MM.1S (cell line): ENCODE results near the gene ATXN10.
A peak's percentile ranks its signal among the peaks of the same experiment; 100 is the strongest.

Experiments used
- DNase-seq: peaks from one replicate; pipeline ENCODE4 v3.0.0-alpha.2; 2015
- H2AFZ ChIP-seq: fragments of 300-600 bp; sonication (generic); 2 replicates; pipeline ENCODE4 v1.6.0; 2016; ENCODE audit warnings: antibody characterized with exemption, low read length
- H3F3A ChIP-seq: fragments of 300-600 bp; sonication (generic); 2 replicates; pipeline ENCODE4 v1.6.1; 2016; ENCODE audit warnings: mild to moderate bottlenecking, antibody characterized with exemption, low read length, moderate library complexity, mixed read lengths; ENCODE audit not compliant: insufficient read depth
- H3K27ac ChIP-seq: fragments of 300-600 bp; sonication (generic); 2 replicates; pipeline ENCODE4 v1.5.1; 2016; ENCODE audit warnings: mild to moderate bottlenecking, low read length
- H3K27me3 ChIP-seq: fragments of 300-600 bp; sonication (generic); replicated peaks from 2 replicates; pipeline ENCODE4 v1.6.0; 2016; ENCODE audit warnings: low read length; ENCODE audit not compliant: insufficient read depth
- H3K36me3 ChIP-seq: fragments of 300-600 bp; sonication (generic); replicated peaks from 2 replicates; pipeline ENCODE4 v1.6.1; 2016; ENCODE audit warnings: mild to moderate bottlenecking, low read length, mixed read lengths; ENCODE audit not compliant: insufficient read depth
- H3K4me1 ChIP-seq: fragments of 300-600 bp; sonication (generic); 2 replicates; pipeline ENCODE4 v1.6.1; 2016; ENCODE audit warnings: low read length, mixed read lengths
- H3K4me2 ChIP-seq: fragments of 300-600 bp; sonication (generic); 2 replicates; pipeline ENCODE4 v1.6.0; 2016; ENCODE audit warnings: low read depth, low read length
- H3K4me3 ChIP-seq: fragments of 300-600 bp; sonication (generic); 2 replicates; pipeline ENCODE4 v1.5.1; 2016; ENCODE audit warnings: low read length, mixed read lengths
- H3K79me2 ChIP-seq: fragments of 300-600 bp; sonication (generic); 2 replicates; pipeline ENCODE4 v1.6.1; 2016; ENCODE audit warnings: mixed run types, low read length, mixed read lengths
- H3K9ac ChIP-seq: fragments of 300-600 bp; sonication (generic); 2 replicates; pipeline ENCODE4 v1.6.1; 2016; ENCODE audit warnings: low read length, mixed read lengths
- H3K9me2 ChIP-seq: fragments of 300-600 bp; sonication (generic); replicated peaks from 2 replicates; pipeline ENCODE4 v1.6.1; 2016; ENCODE audit warnings: mild to moderate bottlenecking, low read length, mixed read lengths; ENCODE audit not compliant: insufficient read depth
- H3K9me3 ChIP-seq: fragments of 300-600 bp; sonication (generic); replicated peaks from 2 replicates; pipeline ENCODE4 v1.6.1; 2016; ENCODE audit warnings: mild to moderate bottlenecking, low read length, mixed read lengths; ENCODE audit not compliant: insufficient read depth
- H4K20me1 ChIP-seq: fragments of 300-600 bp; sonication (generic); 2 replicates; pipeline ENCODE4 v1.6.1; 2016; ENCODE audit warnings: mild to moderate bottlenecking, low read length, moderate library complexity, mixed read lengths; ENCODE audit not compliant: insufficient read depth
- CTCF ChIP-seq: fragments of 300-600 bp; sonication (generic); IDR thresholded peaks from 2 replicates; pipeline ENCODE4 v1.5.1; 2016; ENCODE audit warnings: antibody characterized with exemption, low read length, mixed read lengths
- EZH2 ChIP-seq: fragments of 300-600 bp; sonication (generic); optimal IDR thresholded peaks from 2 replicates; pipeline ENCODE3; 2017; ENCODE audit warnings: low read depth, mild to moderate bottlenecking, antibody characterized with exemption, low read length, mixed read lengths
- EZH2phosphoT487 ChIP-seq: fragments of 300-600 bp; sonication (generic); IDR thresholded peaks from 2 replicates; pipeline ENCODE4 v1.6.1; 2018; ENCODE audit warnings: antibody characterized with exemption, low read length

ATXN10 gene

DNA sequence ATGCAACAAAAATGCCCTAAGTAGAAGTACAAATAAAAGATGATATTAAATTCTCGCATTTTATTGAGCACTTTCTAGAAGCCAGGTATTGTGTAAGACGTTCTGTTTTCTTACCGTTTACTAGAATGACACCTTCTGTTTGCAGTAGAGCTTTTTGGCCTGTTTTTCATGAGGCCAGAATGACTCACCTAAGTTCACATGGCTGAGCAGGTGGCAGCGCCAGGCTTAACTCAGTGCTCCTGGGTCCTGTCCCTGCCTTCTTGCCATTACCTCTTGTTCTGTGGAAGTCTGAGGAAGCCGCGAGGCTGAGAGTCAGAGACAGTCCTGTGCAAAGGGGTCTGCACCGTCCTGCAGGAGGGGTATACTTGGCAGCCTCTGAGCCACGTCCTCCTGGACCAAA is 113.8 kb downstream of the ATXN10 start:
- Histone ChIP-seq H3K9me2 (no peaks in the 10 kb centered on the region), H3K27me3 (no peaks in the 10 kb centered on the region), H2AFZ (no peak overlapping the region), H3K4me1 (peaks cover 33% of the 10 kb centered on the region), H3K9ac (peak overlapping the region; percentile 49), H3K36me3 (no peaks in the 10 kb centered on the region), H3F3A (peaks cover 14% of the 10 kb centered on the region), H4K20me1 (no peaks in the 10 kb centered on the region), H3K4me2 (peak overlapping the region; percentile 54), H3K27ac (peak overlapping the region; percentile 82), H3K79me2 (peaks cover 29% of the 10 kb centered on the region), H3K4me3 (peak overlapping the region; percentile 19; the same call in 1 of the 2 replicates), H3K9me3 (no peaks in the 10 kb centered on the region)
- TF ChIP-seq CTCF, result no peak
- DNase-seq, result peak; percentile 40

GRCh38 chr22:45786726-45787125 is 115.1 kb downstream of the ATXN10 start:
- Histone ChIP-seq H3K27me3 (no peaks in the 10 kb centered on the region), H3K79me2 (peaks cover 29% of the 10 kb centered on the region), H3K4me3 (no peak overlapping the region), H3F3A (peaks cover 14% of the 10 kb centered on the region), H3K27ac (no peak overlapping the region), H3K36me3 (no peaks in the 10 kb centered on the region), H3K9ac (no peak overlapping the region), H3K9me2 (no peaks in the 10 kb centered on the region), H2AFZ (no peak overlapping the region), H3K4me1 (peaks cover 33% of the 10 kb centered on the region), H3K4me2 (no peak overlapping the region), H3K9me3 (no peaks in the 10 kb centered on the region), H4K20me1 (no peaks in the 10 kb centered on the region)
- TF ChIP-seq CTCF (no peak), EZH2 (no peak), EZH2phosphoT487 (no peak)
- DNase-seq, result no peak

GRCh38 chr22:45787759-45788158 is 116.1 kb downstream of the ATXN10 start:
- Histone ChIP-seq H2AFZ (no peak overlapping the region), H3K79me2 (peaks cover 29% of the 10 kb centered on the region), H4K20me1 (no peaks in the 10 kb centered on the region)

More at GRCh38 chr22:45787759-45788158, 116.1 kb downstream of the ATXN10 start:
- H3K9ac ChIP-seq, result no peak overlapping the region
- H3K4me1 ChIP-seq, result peaks cover 33% of the 10 kb centered on the region
- no peaks in the 10 kb centered on the region for H3K9me2 ChIP-seq
- H3K9me3 ChIP-seq, result no peaks in the 10 kb centered on the region
- H3K27me3 ChIP-seq, result no peaks in the 10 kb centered on the region
- peaks cover 14% of the 10 kb centered on the region for H3F3A ChIP-seq
- no peak for TF ChIP-seq EZH2
- no peak for TF ChIP-seq CTCF
- no peak for TF ChIP-seq EZH2phosphoT487
- no peak overlapping the region for H3K27ac ChIP-seq
- no peaks in the 10 kb centered on the region for H3K36me3 ChIP-seq
- no peak overlapping the region for H3K4me3 ChIP-seq
- DNase-seq, result no peak
- no peak overlapping the region for H3K4me2 ChIP-seq
